KMS-11 (cell line): ENCODE measurements around the gene DIAPH2.

ENCODE experiments used
- H2AFZ ChIP-seq: fragments of 200-600 bp; sonication (generic); 2 replicates; pipeline ENCODE4 v1.6.1; 2016; ENCODE audit warnings: antibody characterized with exemption, mixed run types, low read depth
- H3K27ac ChIP-seq: fragments of 200-600 bp; sonication (generic); 2 replicates; pipeline ENCODE4 v1.6.1; 2016; ENCODE audit warnings: mild to moderate bottlenecking, mixed run types
- H3K27me3 ChIP-seq: fragments of 200-600 bp; sonication (generic); 2 replicates; pipeline ENCODE4 v1.6.1; 2017; ENCODE audit warnings: mild to moderate bottlenecking, low read depth, mixed run types, moderate library complexity; ENCODE audit not compliant: insufficient read depth
- H3K36me3 ChIP-seq: fragments of 200-600 bp; sonication (generic); 2 replicates; pipeline ENCODE4 v1.6.1; 2017; ENCODE audit warnings: mild to moderate bottlenecking, mixed run types; ENCODE audit not compliant: insufficient read depth
- H3K4me1 ChIP-seq: fragments of 200-600 bp; sonication (generic); 2 replicates; pipeline ENCODE4 v1.6.1; 2016; ENCODE audit warnings: mild to moderate bottlenecking, low read depth, mixed run types; ENCODE audit not compliant: poor library complexity, severe bottlenecking
- H3K4me2 ChIP-seq: fragments of 200-600 bp; sonication (generic); 2 replicates; pipeline ENCODE4 v1.7.0; 2016; ENCODE audit warnings: mild to moderate bottlenecking, mixed run types
- H3K4me3 ChIP-seq: fragments of 200-600 bp; sonication (generic); IDR thresholded peaks from 2 replicates; pipeline ENCODE4 v1.6.1; 2017; ENCODE audit warnings: low read depth, low read length, mixed read lengths; ENCODE audit not compliant: insufficient read depth
- H3K79me2 ChIP-seq: fragments of 200-600 bp; sonication (generic); 2 replicates; pipeline ENCODE4 v1.6.1; 2016; ENCODE audit warnings: low read depth, mixed run types; ENCODE audit not compliant: insufficient read depth
- H3K9ac ChIP-seq: fragments of 200-600 bp; sonication (generic); 2 replicates; pipeline ENCODE4 v1.6.1; 2016; ENCODE audit warnings: mild to moderate bottlenecking, mixed run types
- H4K20me1 ChIP-seq: fragments of 200-600 bp; sonication (generic); 2 replicates; pipeline ENCODE4 v1.6.1; 2016; ENCODE audit warnings: mild to moderate bottlenecking, mixed run types; ENCODE audit not compliant: insufficient read depth
- TF ChIP-seq, protein P1 (sequence below): fragments of 200-600 bp; sonication (generic); conservative IDR thresholded peaks from 2 replicates; pipeline ENCODE4 v1.6.1; 2017; ENCODE audit warnings: low read depth, mild to moderate bottlenecking, antibody characterized with exemption, low read length, moderate library complexity, mixed read lengths

The DIAPH2 gene

DNA sequence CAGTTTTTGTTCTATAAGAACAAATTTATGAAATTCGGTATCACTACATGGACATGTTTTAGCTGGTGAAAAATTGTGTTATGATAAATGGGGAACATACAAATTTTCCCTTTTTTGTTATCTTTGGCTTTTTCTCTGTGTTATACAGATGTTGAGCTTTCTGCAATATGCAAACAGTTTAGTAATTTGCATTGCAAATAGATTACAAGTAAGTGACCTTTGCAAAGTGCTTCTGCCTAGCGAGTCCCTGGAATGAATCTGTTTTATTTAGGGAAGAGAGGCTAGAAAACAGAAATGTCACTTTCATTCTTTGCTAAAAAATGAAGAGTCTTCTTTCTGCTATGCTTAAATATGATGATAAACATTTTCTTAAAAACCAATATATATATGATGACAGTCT lies 660.1 kb downstream of the DIAPH2 start:
- H3K27ac ChIP-seq = no peak overlapping the region
- no peak overlapping the region for H3K9ac ChIP-seq

DNA sequence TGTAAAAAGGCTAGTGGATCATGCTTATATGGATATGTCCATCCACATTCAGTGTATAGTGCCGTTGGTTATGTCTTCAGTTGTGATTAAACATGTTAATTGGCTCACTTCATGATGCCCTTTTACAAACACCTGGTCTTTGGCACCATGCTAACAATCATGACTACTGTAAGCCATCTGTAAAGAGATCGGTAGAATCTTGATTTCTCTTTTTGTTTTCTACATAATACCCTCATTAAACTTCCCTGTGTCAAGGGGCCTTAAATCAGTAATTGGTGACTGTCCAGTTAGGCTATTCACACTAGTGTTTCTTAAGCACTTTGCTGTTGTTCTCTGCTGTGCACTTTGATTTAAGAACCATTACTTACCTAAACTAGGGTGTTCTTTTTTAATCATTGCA lies 674.3 kb downstream of the DIAPH2 start:
- no peak overlapping the region for H3K4me2 ChIP-seq
- no peaks in the 10 kb centered on the region for H3K27me3 ChIP-seq
- no peak overlapping the region for H3K4me3 ChIP-seq
- TF ChIP-seq, protein P1, sequence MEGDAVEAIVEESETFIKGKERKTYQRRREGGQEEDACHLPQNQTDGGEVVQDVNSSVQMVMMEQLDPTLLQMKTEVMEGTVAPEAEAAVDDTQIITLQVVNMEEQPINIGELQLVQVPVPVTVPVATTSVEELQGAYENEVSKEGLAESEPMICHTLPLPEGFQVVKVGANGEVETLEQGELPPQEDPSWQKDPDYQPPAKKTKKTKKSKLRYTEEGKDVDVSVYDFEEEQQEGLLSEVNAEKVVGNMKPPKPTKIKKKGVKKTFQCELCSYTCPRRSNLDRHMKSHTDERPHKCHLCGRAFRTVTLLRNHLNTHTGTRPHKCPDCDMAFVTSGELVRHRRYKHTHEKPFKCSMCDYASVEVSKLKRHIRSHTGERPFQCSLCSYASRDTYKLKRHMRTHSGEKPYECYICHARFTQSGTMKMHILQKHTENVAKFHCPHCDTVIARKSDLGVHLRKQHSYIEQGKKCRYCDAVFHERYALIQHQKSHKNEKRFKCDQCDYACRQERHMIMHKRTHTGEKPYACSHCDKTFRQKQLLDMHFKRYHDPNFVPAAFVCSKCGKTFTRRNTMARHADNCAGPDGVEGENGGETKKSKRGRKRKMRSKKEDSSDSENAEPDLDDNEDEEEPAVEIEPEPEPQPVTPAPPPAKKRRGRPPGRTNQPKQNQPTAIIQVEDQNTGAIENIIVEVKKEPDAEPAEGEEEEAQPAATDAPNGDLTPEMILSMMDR = no peak
- no peak overlapping the region for H3K27ac ChIP-seq
- no peaks in the 10 kb centered on the region for H3K36me3 ChIP-seq
- H3K79me2 ChIP-seq = no peaks in the 10 kb centered on the region
- H3K9ac ChIP-seq = no peak overlapping the region
- no peaks in the 10 kb centered on the region for H3K4me1 ChIP-seq
- H2AFZ ChIP-seq = no peak overlapping the region
- H4K20me1 ChIP-seq = no peaks in the 10 kb centered on the region

More for the DNA sequence above, 660.1 kb downstream of the DIAPH2 start:
- Histone ChIP-seq H3K4me3 (no peak overlapping the region), H3K79me2 (no peaks in the 10 kb centered on the region), H3K27me3 (no peaks in the 10 kb centered on the region), H2AFZ (no peak overlapping the region), H4K20me1 (no peaks in the 10 kb centered on the region), H3K4me1 (no peaks in the 10 kb centered on the region), H3K36me3 (no peaks in the 10 kb centered on the region), H3K4me2 (no peak overlapping the region)
- TF ChIP-seq, protein P1 = no peak

DNA sequence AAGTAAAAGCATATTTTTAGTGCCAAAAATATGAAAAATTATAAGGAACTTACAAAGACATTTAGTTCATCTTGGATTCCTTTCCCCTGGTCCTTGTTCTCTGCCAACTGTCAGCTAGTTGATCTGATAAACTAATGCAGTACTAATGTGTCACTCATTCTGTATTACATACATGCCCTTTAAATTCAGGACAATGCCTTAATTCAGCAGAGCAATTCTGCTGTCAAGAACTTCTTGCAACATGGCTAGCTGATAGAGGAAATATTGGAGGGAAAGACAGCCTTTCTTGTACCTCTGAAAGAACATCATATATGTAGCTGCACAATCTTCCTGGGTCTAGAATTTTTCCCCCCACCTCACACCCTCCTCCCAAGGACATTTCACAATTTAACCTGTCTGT lies 679.2 kb downstream of the DIAPH2 start:
- H3K4me3 ChIP-seq = no peak overlapping the region
- no peaks in the 10 kb centered on the region for H3K79me2 ChIP-seq
- TF ChIP-seq, protein P1 = no peak
- no peaks in the 10 kb centered on the region for H3K36me3 ChIP-seq
- H3K4me1 ChIP-seq = no peaks in the 10 kb centered on the region
- no peaks in the 10 kb centered on the region for H4K20me1 ChIP-seq
- H2AFZ ChIP-seq = no peak overlapping the region
- no peaks in the 10 kb centered on the region for H3K27me3 ChIP-seq
- no peak overlapping the region for H3K4me2 ChIP-seq
- no peak overlapping the region for H3K27ac ChIP-seq
- no peak overlapping the region for H3K9ac ChIP-seq

DNA sequence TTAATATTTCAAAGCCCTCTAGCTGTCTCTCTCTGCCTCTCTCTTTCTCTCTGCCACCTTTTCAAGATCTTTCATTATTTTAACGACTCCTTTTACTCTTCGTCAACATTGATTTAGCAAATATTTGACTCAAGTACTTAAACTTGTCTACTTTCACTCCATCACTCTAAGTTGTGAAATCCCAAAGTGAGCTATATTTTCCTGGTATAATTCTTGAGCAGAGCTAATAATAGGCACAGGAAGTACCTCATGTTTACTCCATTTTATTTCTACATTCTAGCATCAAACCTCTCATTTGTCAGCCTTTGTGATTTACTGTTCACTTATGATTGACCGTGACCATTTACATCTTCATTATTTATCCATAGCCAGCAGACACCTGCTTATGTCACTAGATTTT lies 681.6 kb downstream of the DIAPH2 start:
- no peaks in the 10 kb centered on the region for H3K36me3 ChIP-seq
- H3K4me3 ChIP-seq = no peak overlapping the region
- H3K4me2 ChIP-seq = no peak overlapping the region
- no peak overlapping the region for H3K27ac ChIP-seq
- TF ChIP-seq, protein P1 = no peak
- no peaks in the 10 kb centered on the region for H4K20me1 ChIP-seq
- no peaks in the 10 kb centered on the region for H3K4me1 ChIP-seq
- H3K27me3 ChIP-seq = no peaks in the 10 kb centered on the region
- H3K9ac ChIP-seq = no peak overlapping the region
- H2AFZ ChIP-seq = no peak overlapping the region
- H3K79me2 ChIP-seq = no peaks in the 10 kb centered on the region

DNA sequence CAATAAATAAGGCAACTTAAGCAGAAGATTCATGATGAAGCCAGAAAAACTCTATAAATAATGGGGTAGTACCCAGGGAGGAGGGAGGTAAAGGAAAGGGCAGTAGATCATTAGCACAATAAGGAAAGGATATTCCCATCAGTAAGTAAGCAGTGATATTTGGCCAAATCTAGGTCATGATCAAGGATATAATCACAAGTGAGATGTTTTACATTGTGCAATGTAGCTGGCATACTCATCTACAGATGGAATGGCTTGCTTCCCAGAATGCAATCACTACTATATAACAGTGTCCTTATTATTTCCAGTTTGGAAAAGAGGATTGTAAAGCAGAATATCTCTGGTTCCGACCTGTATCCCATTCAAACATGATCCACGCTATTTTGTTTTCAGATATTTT lies 682.5 kb downstream of the DIAPH2 start:
- H3K4me1 ChIP-seq = no peaks in the 10 kb centered on the region
- no peaks in the 10 kb centered on the region for H3K36me3 ChIP-seq
- no peaks in the 10 kb centered on the region for H4K20me1 ChIP-seq
- no peaks in the 10 kb centered on the region for H3K27me3 ChIP-seq
- no peak overlapping the region for H3K4me2 ChIP-seq
- H2AFZ ChIP-seq = no peak overlapping the region
- H3K27ac ChIP-seq = no peak overlapping the region
- TF ChIP-seq, protein P1 = no peak
- H3K9ac ChIP-seq = no peak overlapping the region
- H3K4me3 ChIP-seq = no peak overlapping the region
- no peaks in the 10 kb centered on the region for H3K79me2 ChIP-seq
